Stimulated activated CD4-positive, alpha-beta T cell treated with anti-CD3 and anti-CD28 coated beads, Interleukin-12 subunit alpha, Interleukin-12 subunit beta, amount 100 ng/mL, for 24 hours (primary cell): Measurements from ENCODE around the gene ITGA6.

Experiments
- DNase-seq, 2 experiments: peaks; one replicate each; pipeline ENCODE4 v3.0.0-alpha.2; 2020; ENCODE audit warnings: low read depth in 2 of 2

Gene ITGA6

DNA sequence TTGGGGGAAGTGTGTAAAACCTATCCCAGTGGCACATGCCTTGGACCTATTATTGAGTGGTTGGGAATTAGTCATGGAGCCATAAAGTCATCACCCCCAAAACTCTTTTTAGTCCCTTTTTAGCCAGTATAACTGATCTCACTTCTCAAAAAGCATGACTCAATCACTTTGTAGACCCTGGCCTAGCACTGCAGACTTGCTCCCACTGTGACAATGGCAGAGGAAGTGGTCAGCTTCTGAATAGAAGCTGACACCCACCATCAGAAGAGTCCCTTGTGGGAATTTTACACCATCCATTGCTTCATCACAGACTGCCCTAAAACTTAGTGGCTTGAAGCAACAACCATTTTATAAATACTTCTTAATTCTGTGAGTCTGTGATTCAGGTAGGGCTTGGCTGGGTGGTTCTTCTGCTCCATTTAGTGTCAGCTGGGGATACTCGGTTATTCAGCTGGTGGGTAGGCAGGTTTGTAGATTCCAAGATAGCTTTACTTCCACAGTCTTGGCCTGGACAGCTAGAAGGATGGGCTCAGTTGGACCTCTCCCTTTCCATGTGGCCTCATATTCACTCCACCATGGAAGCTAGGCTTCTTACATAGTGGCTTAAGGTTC, 10.8 kb upstream of the ITGA6 start:
- DNase-seq: no peak

DNA sequence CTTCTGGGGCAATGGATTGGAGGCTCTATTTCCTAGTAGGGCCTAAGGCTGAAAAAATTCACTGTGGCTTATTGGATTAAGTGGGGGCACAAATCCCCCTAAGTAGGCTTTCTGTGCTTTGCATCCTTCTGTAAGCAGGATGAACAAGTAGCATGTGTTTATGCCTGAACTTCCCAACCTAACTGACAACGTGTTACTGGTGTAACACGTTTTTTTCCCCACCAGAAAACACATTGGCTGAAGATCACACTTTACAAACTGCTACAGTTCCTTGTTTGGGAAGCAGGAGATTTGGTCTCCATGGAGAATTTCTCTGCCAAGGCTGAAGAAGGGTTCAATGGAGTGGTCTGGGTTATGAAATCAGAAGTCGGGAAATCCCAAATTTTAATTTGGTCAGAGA, 7.2 kb upstream of the ITGA6 start:
- DNase-seq: no peak

DNA sequence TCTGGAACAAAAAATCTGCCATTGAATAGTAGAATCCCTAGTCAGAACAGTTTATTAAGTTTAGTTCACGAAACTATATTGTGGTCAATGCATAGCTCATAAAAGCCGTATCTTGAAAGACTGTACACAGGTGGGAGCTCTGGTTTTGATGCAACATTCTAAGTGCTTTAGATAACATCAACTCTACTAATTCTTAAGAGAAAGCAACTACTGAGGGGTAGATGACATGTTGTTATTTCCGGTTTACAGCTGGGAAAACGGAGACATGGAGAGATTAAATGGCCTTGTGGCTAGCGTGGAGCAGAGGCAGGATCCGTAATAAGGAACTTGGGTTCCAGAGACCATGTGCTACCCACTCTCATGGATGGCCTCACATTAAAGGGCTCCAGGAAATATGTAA, 4.2 kb upstream of the ITGA6 start:
- no peak for DNase-seq

DNA sequence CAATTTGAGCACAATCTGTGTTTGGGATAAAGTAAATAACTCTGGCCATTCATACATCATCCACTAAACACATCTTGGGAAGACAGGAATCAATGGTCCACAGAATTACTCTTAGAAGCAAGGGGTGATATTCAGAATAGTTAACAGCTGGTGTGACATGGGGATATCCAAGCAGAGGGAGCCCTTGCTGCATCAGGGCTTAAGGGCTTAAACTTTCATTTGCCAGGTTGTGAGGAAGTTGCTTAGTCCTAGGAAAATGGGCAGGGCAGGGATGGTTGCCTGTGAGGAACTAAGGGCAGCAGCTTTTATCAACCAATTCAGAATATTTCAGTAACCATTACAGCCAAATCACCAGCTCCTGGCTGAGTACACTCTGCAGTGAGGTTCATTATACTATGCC, 2.0 kb upstream of the ITGA6 start:
- no peak for DNase-seq

DNA sequence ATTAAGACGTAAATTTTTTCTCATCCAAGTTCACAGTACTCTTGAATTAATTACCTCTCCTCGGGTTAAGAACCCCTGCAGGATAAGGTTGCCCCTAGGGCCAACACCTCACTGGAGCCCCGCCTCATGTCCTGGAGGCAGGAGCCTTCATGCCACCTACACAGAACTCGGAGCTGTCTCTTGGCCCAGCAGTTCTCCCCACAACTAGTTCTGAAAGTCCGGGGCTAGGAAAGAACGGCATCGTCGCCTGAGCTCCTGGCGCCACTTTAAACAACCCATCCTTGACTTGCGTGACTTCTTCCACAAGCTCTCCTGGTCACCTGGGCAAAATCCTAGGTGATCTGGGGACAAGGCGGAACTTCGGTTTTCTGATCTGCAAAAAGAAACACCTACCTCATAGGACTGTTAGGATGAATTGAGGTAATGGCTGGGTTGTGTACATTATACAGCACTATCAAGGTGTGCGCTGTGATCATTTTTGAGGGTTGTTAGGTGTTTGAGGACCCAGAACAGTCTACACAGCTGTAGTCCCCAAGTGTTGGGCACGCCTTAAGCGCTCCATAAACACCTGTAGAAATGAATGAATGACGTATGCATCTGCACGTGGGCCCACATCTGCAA, 641 bp upstream of the ITGA6 start:
- DNase-seq: no peak

DNA sequence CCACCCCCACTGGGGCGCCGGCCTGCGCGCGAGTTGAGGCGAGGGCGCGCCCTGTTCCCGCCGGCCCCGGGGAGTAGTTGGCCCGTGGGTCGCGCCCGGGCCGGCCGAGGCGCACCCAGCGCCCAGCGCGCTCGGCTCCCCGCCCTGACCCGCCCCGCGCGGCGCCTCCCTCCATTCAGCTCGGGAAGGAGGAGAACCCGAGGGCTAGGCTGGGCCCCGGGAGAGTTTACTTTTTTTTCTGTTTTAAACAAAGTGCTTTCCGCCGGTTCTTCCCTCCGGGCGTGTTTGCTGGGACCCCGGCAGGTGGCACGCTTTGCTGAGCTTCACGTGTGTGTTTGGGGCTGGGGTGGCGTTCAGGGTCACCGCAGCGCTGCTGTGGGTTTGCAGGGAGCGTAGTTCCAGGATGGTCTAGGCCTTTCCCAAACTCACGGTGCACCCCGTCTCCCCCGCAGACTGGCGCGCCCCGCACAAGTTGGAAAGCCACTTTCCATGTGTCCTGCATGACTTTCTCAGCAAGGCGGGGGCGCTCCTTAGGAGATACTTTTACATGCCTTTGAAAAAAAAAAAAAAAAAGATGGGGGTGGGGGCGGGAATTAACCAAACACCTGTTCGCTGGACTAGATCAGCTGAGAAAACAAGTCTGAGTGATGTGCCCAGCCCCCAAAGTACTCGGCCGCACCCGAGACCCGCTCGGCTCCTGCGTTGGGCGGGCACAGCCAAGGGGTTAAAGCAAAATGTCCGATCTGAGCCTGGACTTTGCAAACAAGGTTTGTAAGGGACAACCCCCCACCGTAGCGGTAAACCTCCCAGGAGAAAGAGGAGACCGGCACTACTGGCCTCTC, 825 bp downstream of the ITGA6 start:
- peak in 1 of 2 experiments; percentile 45 for DNase-seq

DNA sequence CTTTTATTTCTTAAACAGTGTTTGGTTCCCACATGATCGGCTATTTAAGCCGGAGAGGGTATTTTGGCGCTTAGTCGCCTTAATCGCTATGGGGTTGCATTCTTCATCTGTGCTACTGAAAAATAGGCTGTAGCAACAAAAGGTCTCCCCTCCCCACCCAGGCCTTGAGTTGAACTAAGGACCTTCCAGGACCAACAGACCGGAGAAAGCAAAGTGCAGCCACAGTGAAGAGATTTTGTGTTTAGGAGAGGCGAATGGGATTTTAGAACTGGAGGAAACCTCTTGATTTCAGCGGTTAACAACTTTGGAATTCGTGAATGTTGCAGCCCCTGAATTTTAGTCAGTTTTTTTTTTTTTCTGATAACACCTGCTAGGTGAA, 1.4 kb downstream of the ITGA6 start:
- no peak for DNase-seq

DNA sequence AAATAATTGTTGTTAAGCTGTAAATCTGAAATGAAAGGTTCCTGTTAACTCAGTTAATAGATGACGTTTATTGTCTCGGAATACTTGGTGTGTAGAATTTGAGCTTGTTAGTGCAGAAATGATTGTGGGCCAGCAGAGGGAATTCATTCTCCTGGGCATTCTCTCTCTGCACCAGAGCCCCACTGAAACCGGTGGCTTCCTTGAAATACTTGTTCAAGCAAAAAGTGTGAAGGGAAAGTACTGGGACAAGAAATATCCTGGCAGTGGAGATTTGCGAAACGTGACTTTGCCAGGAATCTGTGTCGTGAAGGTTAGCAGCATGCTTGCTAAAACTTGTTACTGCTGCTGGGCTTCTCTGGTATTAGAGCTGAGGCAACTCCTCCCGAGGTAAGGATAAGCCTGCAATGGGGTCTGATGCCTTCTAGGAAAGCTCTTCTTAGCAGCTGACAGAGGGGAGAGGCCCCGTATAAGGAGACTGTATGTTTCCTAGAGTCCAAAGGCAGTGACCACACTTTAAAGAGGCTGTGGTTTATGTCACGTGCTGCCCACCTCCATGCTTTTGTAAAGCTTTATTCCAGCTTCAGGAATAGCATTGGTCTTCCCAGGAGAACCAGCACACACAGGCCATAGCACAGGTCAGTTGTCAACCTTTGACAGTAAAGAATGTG, 2.0 kb downstream of the ITGA6 start:
- no peak for DNase-seq

DNA sequence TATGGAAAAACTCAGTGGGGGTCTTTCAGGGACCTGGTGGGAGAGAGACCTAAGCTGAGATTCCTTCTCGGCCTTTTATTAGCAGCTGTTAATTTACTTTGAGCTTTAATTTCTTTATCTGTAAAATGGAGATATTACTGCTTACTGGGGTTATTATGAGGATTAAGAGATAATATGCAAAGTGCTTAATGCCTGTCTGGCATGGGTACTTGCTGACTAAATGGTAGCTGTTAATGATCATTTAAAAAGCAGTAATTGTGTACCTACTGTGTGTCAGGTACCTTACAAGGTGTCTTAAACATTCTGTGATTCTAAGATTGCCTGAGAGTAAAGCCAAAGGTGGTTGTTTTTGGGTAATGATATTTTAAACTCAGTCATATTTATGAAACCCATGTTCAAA, 2.6 kb downstream of the ITGA6 start:
- no peak for DNase-seq

DNA sequence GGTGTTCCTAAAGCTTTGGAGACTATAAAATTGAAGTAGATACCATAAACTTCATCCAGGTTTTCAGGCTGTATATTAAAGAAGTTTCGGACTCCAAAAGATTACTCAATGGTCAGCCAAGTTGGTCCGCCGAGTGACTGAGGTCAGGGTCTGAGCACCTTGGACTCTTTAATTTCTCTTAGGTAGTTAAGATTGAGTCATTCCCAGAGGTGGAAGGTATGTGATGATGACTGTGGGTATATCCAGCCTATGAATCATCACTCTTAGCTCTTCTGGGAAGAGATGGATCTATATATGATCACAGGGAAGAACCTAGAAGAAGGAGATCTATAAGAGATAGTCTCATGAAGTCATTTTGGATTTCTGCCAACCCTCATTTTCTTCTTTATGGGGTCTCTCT, 3.3 kb downstream of the ITGA6 start:
- DNase-seq: no peak

DNA sequence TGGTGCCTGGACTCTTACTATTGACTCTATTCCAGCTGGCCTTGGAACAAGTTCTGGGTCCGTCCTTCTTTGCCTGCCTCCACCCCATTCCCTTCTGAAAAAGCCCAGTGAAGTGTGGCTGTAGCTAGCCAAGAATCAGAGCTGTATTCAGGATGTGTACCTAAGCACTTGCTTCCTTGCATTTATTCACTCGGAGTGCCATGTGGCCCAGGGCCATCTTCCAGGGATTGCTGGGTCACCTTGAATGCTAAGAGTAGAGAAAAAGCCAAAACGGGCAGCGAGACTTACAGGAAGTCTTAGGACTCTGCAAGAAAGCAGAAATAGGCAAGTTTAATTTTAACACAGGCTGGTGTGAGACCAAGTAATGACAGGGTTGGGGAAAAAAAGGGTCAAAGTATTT, 4.1 kb downstream of the ITGA6 start:
- DNase-seq: no peak

DNA sequence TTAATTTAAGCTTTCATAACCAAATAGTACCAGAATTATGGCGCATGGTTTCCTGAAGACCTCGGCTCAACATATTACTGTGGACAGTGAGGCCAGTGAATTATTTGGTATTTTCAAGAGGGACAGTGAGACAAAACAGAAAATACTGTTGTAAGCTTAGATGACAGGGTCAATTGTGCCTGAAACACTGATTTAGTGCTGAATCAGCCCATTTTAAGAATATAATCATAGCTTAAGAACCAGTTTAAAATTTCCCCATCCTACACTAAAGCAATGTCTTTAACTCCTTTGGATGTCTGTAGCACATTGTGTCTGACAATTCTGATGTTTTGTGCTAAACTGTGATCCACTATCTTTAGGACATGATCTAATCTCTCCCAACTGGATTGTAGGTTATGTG, 4.6 kb downstream of the ITGA6 start:
- no peak for DNase-seq

DNA sequence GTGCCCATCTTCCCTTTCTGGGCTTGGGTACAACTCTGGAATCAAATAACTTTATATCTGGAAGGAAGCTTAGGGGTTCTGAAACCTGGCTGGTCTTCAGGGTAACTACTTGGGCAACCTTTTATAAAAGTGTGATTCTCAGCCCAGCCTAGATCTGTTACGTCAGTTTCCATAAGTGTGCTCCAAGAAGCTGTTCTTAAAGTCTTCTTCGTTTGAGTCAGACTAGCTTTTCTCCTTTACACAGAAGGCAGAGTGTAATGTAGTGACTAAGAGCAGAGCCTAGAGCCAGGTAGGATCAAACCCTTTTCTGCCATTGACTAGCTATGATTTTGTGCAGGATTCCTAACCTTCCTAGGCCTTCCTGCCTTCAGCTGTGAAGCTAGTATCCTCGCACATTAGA, 5.8 kb downstream of the ITGA6 start:
- DNase-seq: no peak

DNA sequence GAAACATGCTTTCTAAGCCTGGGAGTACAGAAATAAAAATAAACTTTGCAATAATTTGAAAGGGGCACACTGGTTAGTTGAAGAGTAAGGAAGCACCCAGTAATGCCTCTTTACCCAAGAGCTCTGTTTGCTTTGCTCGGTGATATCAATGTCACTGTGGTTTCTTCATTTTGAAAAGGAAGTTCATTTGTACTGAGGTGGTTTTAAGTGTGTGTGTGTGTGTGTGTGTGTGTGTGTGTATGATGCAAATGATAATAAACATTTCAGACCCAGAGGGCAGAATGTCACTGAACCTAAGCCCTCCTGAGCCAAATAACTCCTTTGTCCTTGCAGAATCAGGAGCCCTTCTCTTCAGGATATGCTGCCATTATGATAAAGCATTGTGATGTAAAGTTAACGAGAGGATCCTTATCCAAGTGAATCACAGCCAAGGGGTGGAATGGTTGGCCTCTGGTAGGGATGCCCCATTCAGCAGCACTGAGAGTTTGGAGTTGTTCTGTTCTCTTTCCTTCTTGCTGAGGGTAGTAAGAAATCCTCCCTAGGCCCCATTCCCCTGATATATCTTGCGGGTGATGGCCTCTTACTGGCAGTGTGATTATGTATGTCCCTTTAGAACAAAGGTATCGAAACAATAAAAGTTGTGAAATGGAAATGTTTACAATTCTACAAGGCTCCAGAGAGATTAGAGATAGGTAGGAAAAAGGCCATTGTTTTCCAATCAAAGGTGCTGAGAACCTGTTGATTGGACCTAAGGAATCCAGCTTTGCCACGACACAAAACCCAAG, 7.6 kb downstream of the ITGA6 start:
- DNase-seq: no peak

DNA sequence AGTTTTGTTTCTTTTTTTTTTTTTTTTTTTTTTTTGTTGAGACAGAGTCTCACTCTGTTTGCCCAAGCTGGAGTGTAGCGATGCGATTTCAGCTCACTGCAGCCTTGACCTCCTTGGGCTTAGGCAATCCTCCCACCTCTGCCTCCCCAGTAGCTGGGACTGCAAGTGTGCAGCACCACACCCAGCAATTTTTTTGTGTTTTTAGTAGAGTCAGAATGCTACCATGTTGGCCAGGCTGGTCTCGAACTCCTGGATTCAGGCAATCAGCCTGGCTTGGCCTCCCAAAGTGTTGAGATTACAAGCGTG, 8.2 kb downstream of the ITGA6 start:
- no peak for DNase-seq

DNA sequence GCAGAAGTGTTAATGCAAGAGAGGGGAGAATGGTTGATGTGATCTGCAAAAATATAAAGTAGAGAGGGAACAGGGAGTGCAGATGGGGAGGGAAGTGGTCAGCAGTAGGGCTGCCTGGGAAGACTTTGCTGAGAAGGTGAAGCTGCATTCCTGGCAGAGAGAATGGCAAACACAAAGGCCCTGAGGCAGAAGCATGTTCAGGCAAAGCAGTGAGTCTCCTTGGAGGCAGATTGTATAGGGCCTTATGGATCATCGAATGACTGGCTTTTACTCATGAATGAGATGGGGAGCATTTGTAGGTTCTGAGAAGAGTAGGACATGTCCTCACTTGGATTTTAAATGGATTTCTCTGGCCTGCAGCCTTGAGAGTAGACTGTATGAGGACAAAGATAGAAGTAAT, 9.5 kb downstream of the ITGA6 start:
- DNase-seq: no peak

DNA sequence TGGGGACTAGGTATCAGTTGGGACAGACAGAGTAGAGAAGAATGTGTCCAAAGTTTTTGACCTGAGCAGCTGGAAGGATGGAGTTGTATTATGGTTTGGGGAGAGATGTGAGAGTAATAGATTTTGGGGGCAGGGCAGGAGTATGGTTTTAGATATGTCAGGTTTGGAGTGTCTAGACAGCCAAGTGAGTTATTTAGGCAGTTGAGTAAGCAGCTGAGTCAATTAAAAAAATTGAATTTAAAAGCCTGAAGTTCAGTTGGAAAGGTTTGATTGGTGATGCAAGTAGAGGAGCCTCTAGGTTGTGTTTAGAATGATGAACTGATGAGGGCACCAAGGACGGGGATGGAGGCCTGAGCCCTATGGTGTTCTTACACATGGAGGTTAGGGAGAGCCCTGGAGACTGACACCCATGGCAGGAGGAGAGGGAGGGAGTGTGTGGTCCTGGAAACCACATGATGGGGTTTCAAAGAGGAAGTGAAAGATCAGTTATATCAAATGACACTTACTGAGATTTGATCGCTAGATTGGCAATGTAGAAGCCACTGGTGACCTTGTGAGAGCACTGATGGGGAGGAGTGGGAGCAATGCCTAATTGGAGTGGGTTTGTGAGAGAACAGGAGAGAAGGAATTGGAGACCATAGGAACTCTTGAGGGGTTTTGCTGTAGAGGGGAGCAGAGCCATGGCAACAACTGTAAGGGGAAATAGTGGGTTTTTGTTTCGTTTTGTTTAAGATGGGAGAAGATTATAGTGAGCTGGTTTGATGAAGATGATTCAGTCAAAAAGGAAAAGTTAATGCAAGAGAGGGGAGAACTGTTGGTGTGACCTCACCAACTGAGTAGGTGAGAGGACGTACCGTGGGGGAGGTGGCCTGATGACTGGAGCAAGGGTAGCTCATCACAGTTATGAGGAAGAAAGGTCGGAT, 10.3 kb downstream of the ITGA6 start:
- DNase-seq: peak in 1 of 2 experiments; percentile 45

DNA sequence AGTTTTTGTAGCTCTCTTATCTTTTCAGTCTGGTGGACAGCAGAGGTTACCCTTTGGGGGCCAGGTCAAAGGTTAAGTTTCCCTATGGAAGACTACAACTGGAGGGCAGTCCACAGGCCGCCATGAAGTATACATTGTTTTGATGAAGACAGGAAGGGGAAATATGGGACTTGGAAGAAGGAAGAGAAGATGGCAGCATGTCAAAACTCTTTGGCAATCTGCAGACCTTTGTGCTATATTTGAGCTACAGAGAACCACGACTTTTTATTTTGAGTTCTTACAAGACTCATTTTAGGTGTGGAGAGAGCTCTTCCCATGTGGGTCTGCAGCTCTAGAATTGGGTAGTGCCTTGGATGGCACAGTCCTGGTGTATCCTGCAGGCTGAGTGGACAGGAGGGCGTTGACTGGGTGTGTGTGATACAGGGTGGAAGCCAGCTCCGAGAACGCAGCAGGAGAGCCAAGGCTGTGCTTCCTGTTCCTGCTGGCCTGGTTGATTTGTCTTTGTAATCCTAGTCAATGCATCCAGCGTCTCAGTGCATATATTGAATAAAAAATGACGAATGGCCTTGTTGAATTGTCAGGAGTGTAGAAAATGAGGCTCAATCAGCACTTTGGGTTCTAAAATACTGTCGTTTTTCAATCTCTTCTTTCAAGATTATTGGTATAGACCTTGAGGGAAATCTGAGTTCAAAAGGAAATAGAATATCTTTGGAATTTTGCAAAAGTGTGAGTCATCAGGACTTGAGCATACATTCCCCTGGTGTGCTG, 11.5 kb downstream of the ITGA6 start:
- no peak for DNase-seq

DNA sequence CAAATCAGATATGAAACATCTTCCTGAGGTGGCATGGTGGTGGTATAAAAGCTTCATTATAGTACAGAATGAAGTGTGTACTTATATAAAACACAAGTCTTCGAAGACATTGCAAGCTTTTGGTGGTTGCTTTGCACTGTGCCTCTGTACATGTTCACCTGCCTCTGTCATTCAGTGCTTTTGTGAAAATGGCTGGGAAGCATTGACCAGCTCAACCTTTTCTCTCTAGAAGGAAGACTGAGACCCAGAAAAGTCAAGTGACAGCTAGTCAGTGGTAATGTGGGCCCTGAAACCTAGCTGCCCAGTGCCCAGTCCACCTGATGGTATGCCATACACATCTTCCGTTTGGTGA, 12.1 kb downstream of the ITGA6 start:
- no peak for DNase-seq

DNA sequence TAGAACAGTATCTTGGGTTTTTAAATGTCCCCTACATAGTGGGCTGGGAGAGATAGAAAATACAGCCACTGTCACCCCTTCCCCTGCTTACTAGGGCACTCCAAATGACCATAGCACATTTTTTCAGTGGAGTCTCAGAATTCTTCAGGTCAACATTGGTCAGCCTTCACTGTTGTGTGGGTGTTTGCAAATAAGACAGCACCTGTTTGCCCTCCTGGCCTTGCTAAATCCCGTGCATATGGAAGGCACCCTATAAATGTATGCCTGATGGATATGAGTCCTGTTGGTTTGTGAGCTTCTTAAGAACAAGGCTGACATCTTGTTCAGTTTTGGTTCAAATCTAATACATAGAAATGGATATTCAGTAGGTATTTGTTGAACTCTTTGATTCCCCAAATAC, 12.5 kb downstream of the ITGA6 start:
- no peak for DNase-seq
